T-helper 2 cell (primary cell): ENCODE measurements around the gene ATXN1.
"Not testable (repeated sequence)": the region's sequence is repeated elsewhere in the genome, so short reads cannot be mapped to it uniquely, and the experiment has no call there.

Experiments used
- DNase-seq, 5 experiments: peaks; one replicate each; pipeline versions ENCODE4 v3.0.0 to v3.0.0-alpha.2; 2012 to 2022

The ATXN1 gene

DNA sequence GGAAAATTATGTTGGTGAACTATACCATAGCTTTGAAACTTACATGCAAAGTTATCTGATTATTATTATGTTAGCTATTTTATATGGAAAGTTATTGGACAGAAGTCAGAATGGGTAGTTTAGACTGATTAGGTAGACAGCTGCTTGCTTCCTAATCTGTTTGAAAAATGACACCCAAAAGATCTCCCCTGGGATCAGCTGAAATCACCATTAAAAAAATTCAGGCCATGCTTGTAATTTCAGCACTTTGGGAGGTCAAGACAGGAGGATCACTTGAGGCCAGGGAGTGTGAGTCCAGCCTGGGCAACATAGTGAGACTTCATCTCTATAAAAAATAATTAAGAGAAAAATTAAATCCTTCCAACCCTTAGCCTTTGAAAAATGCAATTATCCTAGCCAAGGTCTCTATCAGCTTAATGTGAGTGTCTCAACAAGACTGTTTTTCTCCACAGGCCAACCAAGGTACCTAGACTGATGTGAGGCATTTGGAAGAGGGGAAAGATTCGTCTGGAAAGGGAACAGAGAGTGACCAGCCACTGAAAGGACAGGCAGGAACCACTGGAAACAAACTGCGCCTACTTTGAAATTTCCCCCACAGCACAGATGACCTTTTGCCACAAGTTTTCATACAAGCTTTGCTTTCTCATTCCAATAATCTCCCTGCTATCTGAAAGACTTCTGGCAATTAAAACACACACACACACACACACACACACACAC lies 290.6 kb downstream of the ATXN1 start:
- no peak for DNase-seq

DNA sequence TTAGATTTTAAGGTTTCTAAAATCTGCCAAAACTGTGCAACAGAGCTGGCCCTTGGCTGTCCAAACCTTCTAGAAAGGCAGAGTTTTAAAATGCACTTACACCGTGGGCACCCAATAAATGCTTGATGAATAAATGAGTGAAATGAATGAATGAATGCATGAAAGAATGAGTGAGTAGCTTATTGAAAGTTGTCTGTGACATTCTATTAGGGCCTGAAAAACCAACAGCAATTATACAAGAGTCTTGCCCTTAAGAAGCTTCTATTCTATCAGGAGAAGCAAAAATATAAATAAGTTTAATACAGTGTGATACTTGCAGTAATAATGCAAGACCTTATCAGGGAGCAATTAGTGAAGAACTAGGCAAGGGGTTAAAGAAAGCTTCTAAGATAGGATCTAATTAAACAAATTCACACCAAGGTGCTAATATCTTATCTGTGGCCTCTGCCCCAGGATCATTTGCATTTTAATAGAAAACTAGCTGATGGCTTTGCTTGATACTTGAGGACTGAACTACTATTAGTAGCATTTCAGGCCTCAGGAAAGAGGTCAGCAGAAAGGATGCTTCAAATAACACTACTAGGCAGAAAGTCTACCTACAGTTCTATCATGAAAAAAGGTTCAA lies 292.2 kb downstream of the ATXN1 start:
- DNase-seq = no peak

DNA sequence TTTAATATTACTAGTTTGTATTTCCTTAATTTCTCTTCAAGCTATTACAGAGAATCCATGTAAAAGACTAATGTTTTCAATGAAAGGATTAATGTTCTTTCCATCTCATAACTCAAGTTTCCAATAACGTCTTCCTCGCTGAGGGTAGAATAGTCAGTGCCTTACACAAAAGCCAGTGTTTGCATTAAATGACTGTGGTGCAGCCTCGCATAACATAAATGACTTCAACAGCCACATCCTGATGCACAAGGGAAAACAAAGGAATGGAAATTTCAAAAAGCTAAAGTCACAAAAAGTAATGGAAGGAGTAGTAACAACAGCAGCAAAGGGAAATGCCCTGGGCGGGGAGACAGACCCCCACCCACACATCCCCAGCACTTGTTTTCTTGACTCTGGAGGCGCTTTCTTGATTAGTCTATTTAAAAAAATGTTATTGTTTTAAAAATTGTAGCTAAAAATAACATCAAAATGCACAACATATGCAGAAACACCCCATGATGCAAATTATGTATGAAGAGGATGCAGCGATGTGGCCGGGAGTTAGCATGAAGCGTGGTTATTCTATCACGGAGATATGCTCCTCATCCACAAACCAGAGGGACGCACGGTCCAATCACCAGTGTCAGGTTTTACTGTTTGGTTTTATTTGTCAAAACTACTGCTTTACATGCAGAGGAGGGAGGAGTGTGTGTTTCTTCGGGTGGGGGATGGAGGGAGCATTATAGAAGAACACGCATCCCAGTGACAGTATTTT lies 294.3 kb downstream of the ATXN1 start:
- DNase-seq = peak in 1 of 5 experiments; percentile 47

DNA sequence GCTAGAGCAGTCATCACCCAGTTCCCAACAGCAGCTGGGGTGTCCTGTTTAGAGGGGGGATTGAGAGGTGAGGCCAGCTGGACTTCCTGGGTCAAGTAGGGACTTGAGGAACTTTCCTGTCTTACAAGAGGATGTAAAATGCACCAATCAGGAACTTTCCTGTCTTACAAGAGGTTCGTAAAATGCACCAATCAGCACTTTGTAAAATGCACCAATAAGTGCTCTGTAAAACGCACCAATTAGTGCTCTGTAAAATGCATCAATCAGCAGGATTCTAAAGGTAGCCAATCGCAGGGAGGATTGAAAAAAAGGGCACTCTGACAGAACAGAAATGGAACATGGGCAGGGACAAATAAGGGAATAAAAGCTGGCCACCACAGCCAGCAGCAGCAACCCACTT lies 297.2 kb downstream of the ATXN1 start:
- DNase-seq = no peak

DNA sequence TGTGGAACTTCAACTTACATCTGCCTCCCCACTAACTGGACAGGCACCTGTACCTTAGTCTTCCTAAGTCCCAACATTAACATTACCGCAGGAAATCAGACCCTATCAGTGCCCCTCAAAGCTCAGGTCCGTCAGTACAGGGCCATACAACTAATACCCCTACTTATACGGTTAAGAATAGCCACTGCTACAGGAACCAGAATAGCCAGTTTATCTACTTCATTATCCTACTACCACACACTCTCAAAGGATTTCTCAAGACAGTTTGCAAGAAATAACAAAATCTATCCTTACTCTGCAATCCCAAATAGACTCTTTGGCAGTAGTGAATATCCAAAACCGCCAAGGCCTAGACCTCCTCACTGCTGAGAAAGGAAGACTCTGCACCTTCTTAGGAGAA lies 298.0 kb downstream of the ATXN1 start:
- not testable (repeated sequence) for DNase-seq

DNA sequence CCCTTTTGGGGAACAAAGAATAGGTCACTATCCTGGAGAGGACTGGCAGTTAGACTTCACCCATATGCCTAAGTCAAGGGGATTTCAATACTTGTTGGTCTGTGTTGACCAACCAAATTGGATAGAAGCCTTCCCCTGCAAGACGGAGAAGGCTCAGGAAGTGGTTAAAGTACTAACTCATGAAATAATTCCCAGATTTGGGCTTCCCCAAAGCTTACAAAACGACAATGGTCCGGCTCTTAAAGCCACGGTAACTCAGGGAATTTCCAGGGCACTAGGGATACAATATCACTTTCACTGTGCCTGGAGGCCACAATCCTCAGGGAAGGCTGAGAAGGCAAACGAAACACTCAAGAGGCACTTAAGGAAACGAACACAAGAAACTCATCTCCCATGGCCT lies 299.8 kb downstream of the ATXN1 start:
- DNase-seq = no peak

DNA sequence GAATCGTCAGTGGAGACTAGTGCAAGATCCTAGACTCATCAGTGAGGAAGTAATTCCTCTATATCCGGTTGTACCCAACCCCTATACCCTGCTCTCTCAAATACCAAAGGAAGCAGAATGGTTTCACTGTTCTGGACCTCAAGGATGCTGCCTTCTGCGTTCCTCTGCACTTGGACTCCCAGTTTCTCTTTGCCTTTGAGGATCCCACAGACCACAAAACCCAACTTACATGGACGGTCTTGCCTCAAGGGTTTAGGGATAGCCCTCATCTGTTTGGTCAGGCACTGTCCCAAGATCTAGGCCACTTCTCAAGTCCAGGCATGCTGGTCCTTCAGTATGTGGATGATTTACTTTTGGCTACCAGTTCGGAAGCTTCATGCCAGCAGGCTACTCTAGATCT lies 301.8 kb downstream of the ATXN1 start:
- not testable (repeated sequence) for DNase-seq

DNA sequence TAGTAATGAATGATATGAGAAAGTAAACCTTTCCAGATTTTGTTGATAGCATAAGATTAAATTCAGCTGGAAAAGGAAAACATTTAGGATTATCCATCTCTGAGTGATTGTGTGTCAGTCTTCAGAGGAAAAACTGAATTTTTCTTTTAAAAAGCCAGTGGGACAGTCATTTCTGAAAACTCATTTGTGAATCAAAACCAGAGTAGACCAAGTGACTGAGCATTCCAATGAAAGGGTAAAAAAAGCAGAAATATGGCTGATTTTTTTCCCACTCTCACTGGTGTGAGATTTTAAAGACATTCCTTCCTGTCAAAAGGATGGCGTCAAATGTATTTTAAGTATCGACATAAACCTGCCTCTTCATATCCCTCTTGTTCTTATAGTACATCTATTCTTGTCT lies 308.9 kb downstream of the ATXN1 start:
- DNase-seq = no peak

DNA sequence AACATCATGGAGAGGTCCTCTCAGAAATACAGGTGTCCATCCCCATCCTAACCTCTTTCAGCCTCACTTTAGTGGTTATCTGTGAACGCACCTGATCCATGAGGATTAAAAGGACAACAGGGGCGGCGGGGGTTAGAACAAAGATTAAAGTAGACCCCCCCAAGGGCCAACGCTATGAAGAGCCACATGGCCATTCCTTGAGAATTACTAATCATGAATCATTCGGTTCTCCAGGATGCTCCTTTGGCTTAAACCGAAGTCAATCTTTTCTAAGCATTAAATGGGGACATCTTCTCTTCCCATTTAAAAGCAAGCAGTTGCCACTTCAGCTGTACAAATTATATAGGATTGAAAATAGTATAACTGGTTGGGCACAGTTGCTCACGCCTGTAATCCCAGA lies 310.4 kb downstream of the ATXN1 start:
- DNase-seq = no peak

DNA sequence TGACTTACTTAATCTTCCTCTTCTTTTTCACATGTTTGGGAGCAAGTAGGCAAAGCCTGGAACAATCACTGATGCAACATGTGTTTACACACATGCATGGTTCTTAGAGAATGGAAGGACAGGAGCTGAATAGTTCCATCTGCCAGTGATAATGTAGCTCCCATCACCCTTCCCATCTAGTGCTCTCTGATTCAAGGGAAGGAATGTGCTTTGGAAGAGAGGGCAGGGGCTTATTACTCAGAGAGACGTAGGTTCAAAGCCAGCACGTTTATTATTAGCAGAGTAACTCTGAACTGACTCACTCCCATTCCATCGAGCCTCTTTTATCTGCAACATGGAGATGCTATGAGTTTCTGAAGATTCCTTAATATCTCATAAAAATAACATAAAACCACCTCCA lies 311.0 kb downstream of the ATXN1 start:
- no peak for DNase-seq

DNA sequence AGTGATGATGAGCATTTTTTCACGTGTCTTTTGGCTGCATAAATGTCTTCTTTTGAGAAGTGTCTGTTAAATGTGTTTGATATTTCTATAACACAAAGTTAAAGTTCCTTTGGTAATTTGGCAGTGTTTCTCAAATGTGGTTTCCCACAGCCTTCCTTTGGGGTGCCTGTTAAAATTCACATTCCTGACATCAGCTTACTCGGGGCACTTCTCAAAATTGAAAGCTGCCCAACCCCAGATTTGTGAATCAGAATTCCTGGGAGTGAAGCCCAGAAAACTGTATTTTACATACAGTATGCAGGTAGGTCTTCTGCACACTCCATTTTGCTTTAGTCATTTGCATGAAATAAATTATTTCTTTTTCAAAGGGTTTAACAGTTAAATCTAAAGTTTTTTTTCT lies 315.0 kb downstream of the ATXN1 start:
- no peak for DNase-seq

DNA sequence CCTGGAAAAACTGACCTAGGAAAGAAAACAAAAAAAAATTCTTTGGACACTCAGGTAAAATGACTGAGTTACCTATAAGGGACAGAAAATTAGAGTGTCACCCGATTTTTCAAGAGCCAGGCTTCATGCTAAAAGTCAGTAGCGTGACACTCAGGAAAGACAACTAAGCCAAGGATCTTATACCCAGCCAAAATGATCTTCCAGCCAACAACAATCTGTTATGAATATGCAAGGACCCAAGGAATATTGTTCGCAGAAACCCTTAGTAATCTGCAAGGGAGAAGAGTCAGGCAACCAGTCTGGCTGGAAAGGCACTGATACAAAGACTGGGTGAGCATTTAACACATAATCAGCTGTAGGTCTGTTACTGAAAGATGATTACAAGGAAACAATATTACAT lies 319.2 kb downstream of the ATXN1 start:
- DNase-seq = no peak

DNA sequence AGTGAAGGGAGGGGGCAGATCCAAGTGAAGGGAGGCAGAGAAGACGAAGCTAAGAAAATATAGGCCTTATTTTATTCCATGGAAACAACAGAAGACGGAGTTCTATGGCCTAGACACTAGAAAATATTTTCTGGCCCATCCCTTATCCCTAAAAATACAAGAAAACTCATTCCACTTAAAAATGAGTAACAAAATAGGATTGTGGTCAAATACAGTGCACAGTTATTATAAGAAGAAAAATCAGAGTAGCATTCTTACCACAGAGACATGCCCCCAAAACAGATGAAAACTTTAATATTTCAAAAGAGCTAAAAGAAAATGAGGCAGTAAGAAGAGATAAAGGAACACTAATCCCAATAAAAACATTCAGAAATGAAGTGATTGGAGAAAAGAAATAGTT lies 320.0 kb downstream of the ATXN1 start:
- DNase-seq = no peak

DNA sequence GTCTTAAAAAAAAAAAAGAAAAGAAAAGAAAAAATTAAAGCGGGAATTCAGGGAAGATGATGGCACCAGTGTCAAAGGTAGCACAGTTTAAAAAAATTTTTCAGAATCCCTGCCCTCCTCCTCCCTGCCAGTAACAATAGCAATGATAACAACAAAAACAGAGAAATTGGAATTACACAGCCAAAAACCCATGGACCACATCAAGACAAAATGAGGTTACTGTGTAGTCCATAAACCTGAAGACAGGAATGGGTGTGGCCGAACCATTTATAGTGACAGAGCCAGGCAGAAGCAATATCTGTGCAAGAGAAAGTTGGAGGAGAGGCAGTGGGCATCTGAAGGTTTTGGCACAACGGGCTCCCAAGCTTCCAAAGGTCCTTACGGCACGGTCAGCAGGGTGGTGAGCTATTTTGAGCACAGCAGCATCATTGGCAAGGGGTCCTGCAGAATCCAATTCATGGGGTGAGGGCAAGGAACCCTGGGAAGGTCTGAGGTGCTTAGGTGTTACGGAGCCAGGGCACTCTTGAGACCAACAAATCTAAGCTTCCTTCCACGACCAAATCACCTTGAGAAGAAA lies 320.5 kb downstream of the ATXN1 start:
- DNase-seq = no peak

DNA sequence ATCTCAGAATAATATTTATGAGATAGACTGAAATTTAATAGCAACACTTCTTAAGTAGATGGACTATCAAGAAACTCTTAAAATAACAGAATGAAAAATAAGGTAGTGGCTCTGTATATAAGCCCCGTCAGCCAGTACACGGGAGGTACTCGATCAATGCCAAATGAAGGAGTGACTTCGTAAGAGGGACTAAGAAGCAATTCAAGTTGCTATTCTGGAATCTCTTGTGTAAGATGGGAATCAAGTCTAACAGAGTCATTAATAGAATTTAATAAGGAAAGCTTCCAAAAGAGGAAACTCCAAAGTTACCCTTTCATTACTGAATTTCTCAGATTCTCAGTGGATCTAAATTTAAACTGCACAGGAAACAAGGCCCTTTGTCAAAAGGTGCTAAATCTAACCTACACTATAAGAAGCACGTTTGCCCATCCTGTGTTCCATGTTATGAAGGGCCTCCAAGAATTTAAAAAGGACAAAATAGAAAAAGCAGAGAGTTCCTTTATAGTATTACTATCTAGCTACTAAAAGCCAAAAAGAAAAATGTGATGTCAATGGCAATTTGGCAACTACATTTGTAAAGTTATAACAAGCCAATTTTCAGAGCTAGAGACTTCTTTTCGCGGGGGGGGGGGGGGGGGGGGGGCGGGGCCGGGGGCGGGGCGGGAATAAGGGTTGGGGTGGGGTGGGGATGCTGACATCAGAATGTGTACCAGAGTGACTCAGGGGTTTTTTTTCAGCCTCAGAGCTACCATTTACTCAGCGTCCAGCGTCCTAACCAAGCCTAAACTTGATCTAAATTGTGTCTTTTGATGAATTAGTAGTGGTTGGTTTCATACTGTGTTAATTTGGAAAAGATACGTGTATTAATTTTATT lies 322.3 kb downstream of the ATXN1 start:
- DNase-seq = peak in 1 of 5 experiments; percentile 80

DNA sequence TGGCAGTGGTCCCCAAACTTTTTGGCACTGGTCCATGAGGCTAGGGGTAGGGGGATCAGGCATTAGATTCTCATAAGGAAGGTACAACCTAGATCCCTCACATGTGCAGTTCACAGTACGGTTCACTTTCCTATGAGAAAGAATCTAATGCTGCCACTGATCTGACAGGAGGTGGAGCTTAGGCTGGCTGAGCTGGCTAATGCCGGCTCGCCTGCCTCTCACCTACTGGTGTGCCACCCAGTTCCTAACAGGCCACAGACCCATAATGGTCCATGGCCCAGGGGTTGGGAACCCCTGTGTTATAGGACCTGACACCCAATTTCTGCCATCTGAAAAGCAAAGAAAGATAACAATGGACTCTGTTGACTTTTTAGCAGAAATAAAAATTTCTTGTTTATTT lies 323.3 kb downstream of the ATXN1 start:
- peak in 3 of 5 experiments; percentile 14 to 82 (median 41) for DNase-seq

DNA sequence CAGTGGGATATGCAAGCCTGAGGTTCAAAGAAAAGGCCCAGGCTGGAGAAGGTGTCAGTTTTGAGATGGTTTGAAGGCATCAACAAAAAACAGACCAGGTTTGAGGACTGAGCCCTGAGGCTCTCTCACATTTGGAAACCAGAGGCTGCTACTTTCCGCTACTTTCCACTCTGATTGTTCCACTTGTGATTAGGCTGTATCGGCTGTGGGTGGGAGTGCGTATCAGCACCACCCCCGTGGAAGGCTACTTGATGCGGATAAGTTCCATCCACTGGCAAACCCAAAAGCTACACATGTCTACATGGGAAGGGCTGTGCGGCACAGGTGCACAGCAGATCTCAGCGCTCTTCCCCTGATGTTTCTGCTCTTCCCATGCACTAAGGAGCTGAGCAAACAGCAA lies 324.2 kb downstream of the ATXN1 start:
- DNase-seq = peak in 2 of 5 experiments; percentile 38 to 51

DNA sequence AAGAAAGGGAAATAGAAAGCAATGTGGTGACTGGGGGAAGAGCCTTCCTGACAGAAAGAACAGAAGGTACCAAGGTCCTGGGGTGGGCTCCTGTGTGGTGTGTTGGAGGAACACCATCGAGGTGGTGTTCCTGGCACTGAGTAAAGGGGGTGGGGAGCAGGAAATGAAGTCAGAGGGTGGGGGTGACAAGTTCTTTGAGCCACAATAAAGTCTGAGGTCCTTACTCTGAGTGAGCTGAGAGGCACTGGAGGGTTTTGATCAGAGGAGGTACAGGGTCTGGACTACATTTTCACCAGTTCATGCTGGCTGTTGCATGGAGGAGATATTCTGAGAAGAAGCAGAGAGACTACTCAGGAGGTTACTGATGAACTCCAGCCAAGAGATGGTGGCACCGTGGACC lies 324.7 kb downstream of the ATXN1 start:
- DNase-seq = peak in 3 of 5 experiments; percentile 35 to 84 (median 53)

DNA sequence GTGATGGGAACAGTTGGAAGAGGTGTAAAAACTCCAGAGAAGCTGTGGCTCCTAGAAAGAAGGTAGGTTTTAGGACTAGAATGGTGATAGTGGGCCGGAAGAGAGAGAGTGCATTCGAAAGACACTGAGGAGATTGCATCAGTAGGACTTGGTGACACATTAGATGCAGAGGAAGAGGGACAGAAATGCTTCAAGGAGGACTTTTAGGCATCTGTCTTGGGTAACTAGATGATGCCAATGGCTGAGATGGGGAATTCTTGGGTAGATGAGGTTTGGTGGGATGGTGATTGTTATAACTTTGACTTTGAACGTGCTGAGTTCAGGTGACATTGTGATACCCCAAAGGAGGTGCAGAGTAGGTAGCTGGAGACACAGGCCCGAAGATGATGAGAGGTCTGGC lies 326.4 kb downstream of the ATXN1 start:
- peak in 1 of 5 experiments; percentile 71 for DNase-seq

DNA sequence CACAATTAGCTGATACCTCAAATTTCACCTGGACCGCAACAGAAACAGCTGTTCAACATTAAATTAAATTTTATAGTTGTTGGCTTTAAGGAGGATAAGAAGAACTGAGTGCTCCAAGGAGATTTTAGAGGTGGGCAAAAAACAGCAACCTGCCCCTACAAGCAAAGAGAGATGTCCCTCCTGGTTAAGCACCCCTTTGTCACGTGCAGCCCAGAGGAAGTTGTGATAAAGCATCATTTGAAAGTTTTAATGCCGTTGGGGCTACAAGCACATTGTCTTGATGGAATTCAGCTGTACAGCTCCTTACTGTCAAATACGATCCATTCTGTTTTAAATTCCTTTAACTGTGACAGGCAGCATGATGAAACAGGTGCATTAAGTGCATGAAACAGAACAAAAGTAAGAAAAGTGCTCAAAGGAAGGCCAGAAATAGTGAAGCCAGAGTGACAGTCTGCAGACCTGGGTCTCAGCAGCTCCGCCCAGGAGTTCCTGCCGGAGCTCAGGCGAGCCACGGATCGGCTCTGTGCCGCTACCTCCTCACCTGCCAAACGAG lies 327.8 kb downstream of the ATXN1 start:
- no peak for DNase-seq

DNA sequence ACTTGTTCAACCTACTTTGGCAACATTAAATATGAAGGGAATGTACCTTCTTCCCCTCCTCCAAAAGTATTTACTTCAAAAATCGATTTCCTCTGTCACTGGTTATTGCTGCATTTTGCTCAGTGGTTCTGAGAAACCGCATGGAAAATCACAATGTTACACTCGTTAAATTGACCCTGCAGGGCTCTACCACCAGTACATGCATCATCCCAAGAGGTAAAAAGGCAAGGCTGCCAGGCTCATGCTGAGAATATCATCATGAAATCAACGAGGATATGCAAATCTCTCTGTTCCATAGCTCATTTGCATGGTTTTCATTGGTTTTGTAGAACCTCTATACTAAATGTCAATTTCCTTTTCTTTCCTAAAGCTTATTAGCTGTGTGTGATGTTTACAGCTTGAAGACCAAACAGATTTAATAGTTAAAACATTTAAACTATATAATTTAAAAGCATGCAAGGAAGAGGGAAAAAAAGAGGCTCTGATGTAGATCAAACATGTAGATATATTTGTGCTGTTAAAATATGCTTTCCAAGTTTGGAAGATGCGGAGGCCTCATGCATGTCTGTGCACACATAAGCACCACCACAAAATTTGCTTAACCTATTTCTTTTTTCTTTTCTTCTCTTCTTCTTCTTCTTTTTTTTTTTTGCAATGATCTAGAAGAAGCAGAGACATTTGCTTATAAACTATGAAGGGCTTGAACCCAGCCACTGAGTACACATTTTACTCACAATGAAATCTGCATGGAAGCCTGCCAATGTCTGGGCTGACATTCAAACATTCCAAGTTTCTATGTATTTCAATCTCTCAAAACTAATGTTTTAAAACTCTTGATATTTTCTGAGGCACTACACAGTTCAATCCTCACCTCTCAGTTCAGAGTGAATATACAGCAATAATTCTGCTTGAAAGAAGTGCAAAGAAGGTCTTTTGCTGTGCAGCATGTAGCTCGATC lies 328.9 kb downstream of the ATXN1 start:
- peak in 1 of 5 experiments; percentile 59 for DNase-seq
